Loucy (cell line): Measurements from ENCODE around the gene MYO10.

Experiments
- EZH2phosphoT487 ChIP-seq: fragments of 200-600 bp; IDR thresholded peaks from 2 replicates; pipeline ENCODE4 v1.6.1; 2018; ENCODE audit warnings: antibody characterized with exemption, mild to moderate bottlenecking, moderate library complexity, borderline replicate concordance
- TF ChIP-seq, protein P1 (sequence below): fragments of 200-600 bp; sonication (generic); conservative IDR thresholded peaks from 2 replicates; pipeline ENCODE4 v1.5.1; 2014; ENCODE audit warnings: mild to moderate bottlenecking, antibody characterized with exemption, low read length

DNA sequence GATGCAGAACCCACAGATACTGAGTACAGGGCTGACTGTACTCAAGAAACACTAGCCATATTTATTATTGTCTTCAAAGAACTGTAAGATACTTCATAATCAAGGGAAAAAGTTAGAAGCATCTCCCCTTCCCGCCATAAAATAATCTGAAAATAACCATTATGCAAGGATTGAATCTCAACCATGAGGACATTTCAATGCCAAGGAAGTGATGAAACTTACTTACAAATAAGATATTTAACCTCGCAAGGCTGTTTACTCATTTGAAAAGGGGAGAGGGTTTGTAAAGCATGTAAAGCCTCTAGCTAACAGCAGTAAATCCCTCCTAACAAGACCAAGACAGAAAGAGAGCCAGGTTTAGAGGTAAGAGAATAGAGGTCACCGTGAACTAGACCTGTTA lies 6.3 kb downstream of the MYO10 start:
- TF ChIP-seq, protein P1, sequence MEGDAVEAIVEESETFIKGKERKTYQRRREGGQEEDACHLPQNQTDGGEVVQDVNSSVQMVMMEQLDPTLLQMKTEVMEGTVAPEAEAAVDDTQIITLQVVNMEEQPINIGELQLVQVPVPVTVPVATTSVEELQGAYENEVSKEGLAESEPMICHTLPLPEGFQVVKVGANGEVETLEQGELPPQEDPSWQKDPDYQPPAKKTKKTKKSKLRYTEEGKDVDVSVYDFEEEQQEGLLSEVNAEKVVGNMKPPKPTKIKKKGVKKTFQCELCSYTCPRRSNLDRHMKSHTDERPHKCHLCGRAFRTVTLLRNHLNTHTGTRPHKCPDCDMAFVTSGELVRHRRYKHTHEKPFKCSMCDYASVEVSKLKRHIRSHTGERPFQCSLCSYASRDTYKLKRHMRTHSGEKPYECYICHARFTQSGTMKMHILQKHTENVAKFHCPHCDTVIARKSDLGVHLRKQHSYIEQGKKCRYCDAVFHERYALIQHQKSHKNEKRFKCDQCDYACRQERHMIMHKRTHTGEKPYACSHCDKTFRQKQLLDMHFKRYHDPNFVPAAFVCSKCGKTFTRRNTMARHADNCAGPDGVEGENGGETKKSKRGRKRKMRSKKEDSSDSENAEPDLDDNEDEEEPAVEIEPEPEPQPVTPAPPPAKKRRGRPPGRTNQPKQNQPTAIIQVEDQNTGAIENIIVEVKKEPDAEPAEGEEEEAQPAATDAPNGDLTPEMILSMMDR = no peak
- no peak for TF ChIP-seq EZH2phosphoT487
